ENCODE data around the gene CELA3B.
"Not testable (repeated sequence)": the region's sequence is repeated elsewhere in the genome, so short reads cannot be mapped to it uniquely, and the experiment has no call there.

Gene CELA3B

DNA sequence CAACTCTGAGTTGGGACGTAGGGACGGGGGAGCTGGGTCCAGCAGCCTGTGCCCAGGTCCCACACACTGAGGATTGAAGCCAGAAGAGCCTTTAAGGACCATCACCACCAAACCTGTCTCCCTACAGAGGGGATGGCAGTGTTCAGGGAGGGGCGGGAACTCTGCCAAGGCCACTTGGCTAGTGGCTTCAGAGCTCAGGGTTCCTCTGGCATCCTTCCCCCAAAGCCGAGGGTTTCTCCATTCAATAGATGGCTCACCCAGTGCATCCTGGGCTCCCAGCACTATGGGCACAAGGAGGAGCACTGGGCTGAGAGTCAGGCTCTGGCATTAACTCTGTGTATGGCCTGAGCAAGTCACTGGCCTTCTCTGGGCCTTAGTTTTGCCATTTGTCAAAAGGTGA is 4.4 kb downstream of the CELA3B start:
- not testable (repeated sequence) for DNase-seq

DNA sequence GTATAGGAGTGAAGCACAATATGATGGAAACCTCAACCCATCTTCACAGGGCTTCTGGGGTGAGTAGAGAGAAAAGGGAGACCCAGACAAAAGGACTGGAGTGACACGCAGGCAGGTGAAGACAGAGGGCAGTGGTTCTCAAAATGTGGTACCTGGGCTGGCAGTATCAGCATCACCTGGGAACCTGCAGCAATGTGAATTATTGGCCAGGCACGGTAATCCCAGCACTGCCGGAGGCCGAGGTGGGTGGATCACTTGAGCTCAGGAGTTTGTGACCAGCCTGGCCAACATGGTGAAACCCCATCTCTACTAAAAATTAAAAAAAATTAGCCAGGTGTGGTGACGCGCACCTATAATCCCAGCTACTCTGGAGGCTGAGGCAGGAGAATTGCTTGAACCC is 5.3 kb downstream of the CELA3B start:
- DNase-seq = not testable (repeated sequence)

DNA sequence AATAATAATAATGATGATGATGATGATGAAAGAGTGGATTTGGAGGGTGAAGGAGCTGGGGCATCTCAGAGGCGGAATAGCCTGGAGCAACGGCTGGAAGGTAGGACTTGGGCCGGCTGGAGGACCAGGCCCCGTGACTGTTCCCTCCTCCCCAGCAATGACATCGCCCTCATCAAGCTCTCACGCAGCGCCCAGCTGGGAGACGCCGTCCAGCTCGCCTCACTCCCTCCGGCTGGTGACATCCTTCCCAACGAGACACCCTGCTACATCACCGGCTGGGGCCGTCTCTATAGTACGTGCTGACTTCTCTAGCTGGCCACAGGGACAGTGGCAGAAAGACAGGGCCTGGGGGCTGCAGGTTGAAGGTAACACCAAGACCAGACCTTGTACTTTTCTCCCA is 6.7 kb downstream of the CELA3B start:
- DNase-seq = not testable (repeated sequence)

DNA sequence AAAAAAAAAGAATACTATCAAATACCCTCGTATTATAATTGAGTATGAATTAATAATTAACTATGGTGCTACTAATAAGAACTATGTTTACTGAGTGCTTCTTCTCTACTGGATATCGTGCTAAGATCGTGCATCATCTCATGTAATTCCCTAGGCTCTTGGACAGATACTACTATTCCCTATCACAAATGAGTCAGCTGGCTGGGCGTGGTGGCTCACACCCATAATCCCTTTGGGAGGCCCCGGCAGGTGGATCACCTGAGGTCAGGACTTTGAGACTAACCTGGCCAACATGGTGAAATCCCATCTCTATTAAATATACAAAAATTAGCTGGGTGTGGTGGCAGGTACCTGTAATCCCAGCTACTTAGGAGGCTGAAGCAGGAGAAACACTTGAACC is 9.1 kb downstream of the CELA3B start:
- DNase-seq = not testable (repeated sequence)

DNA sequence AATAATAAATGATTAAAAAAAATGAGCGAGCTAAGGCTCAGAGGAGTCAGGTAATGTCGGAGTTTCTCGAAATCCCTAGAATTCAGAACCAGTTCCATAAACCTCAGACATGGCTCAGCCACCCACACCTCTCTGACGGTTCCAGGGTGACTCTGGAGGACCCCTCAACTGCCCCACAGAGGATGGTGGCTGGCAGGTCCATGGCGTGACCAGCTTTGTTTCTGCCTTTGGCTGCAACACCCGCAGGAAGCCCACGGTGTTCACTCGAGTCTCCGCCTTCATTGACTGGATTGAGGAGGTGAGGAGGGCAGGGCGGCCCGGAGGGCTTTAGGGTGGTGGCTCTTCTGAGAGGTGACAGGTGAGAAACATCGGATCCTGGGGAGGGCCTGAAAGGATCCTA is 9.6 kb downstream of the CELA3B start:
- not testable (repeated sequence) for DNase-seq

DNA sequence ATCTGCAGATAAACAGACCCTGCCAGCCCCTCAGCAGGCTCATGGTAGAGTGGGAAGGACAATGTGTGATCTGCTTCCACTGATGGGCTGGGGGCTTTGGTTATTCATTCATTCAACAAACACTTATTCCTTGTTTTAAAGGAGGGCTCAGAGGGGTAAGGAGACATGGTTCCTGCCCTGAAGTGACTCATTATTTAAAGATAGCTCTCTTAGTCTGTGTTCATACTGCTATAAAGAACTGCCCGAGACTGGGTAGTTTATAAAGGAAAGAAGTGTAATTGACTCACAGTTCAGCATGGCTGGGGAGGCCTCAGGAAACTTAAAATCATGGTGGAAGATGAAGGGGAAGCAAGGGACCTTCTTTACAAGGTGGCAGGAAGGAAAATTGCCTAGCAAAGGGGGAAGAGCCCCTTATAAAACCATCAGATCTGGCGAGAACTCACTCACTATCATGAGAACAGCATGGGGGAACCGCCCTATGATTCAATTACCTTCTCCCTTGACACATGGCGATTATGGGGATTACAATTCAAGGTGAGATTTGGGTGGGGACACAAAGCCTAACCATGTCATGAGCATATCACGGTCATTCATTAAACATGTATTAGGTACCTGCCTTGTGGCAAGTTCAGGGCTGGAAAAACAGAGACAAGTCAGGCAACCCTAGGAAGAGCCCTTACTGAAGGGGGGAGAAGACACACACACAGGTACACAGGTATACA is 13.0 kb downstream of the CELA3B start:
- not testable (repeated sequence) for DNase-seq

DNA sequence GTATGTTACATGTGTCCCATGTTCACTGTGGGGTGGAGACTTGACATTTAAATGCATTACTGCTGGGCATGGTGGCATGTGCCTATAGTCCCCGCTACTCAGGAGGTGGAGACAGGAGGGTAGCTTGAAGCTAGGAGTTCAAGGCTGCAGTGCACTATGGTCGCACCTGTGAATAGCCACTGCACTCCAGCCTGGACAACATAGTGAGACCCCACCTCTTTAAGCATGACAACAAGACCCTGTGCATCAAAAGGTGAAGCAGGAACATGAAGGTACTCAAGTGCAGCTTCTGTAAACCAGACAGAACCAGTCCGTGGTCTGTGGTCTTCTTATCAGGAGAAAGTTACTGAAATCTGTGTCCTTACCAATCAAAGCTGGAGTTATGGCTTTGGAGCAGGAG is 15.4 kb downstream of the CELA3B start:
- not testable (repeated sequence) for DNase-seq

DNA sequence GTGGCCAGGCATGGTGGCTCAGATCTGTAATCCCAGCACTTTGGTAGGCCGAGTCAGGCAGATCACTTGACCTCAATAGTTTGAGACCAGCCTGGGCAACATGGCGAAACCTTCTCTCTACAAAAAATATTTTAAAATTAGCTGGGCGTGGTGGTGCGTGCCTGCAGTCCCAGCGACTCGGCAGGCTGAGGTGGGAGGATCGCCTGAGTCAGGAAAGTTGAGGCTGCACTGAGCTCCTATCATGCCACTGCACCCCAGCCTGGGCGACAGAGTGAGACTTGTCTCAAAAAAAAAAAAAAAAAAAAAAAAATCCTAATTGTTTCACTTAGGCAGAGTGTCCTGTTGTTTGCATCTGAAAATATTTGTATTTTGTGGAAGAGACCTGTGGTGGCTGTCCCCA is 17.9 kb downstream of the CELA3B start:
- DNase-seq = not testable (repeated sequence)

DNA sequence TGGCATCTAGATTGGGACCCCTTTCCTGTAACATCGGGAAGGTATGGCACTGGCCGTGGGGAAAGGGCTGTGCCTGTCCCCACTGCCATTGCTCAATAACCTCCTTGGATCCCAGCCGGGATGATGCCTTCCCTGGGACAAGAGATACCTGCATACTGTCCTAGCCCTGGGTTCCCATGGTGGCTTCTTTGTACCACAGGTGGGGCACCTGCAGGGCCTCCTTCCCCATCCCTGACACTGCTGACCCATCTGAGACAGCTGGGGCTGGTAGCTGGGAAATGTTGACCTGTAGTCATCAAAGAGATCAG is 19.8 kb downstream of the CELA3B start:
- not testable (repeated sequence) for DNase-seq

DNA sequence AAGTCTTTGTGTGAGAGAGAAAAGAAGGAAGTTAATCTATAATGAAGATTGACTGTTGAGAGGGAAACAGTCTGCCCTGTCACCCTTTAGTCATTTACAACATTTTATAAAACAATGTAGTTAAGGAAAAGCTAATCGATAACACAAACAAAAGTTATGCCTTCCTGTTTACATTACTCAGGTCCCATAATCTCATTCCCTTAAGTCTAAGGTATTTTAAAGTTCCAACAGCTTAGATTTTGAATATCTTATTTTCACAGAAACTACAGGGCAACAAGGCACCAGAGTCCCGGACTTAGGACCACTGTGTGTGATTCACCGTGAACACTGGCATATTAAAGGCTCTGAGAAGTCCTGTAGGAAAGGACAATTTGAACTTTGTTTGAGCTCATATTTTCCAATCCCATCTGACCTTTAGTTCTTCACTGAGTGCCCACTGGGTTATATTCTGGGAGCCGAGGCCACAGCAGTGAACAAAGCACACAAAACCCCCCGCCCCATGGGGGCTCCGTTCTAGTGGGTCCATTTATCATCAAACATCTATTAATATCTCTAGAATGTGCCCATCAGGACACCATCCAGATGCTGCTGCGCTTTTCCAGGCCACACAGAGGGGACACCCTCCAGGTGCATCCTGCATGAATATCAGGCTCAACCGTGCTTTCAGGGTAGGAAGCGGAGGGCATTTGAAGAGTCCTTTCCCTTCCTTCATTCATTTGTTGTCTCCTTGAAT is 21.2 kb downstream of the CELA3B start:
- DNase-seq = not testable (repeated sequence)

DNA sequence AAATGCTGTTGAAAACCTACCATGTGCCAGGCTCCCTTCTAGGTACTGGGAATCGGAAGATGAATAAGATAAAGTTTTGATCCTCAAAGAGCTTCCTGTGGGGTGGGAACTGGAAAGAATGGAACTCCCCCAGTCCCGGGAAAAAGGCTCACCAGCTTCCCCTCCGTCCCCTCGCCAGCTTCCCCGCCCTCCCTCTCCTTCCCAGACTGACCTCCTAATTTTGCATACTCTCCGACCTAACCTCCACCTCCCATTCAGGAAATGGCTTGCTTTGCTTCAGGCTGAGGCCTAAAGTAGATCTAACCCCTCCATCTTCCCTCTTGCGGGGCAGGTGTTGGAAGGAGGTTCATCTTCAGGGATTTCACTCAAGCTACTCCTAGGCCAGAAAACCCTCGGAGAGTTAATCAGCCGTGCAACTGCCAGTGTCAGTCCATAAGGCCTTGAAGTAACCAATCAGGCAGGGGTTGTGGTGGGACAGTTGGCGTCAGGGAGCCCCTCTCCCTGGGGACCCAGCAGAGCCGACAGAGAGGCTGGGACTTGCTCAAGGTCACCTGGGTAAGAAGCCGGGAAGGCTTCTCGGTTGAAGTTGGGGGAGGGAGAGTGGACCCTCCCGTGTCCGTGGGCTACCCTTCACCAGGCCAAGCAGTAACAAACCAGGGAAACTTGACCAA is 21.9 kb downstream of the CELA3B start:
- not testable (repeated sequence) for DNase-seq

DNA sequence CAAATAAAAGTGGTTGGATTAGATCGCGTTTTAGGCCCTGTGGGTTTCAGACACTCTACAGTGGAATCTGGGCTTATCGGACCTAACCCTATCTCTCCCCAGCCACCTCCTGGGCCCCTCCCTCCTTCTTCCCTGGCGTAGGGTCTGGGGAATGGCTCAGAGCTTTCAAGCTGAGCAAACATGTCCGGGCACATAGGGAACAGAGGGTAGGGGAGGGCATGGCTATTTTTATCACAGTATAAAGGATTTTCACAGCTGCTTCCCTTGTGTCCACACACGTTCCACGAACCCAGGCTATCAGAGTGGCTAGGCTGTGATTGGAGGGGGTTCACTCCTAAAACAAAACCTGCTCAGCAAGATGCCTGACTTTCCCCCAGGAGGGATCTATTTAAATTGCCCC is 22.8 kb downstream of the CELA3B start:
- DNase-seq = not testable (repeated sequence)

DNA sequence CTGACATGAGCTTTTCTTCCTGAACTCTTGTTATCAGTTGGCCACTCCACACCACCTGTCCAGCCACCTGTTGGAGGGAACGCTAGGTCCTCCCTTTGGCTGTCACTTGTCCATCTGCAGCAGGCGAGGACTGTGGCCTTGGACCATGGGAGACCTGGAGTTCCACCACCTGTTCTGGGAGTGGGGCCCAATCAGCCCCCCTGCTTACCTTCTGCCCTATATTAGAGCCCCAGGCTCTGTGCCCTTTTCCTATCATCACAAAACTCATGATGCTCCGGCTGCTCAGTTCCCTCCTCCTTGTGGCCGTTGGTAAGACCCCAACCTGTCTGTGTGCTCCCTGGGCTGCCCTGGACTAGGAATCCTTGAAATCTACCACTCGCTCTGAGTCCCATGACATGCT is 24.6 kb downstream of the CELA3B start, which contains the start of gene CELA3A:
CELA3A (plus strand) TSS at position 249 of the 400 bp plus-strand sequence; CDS start at position 267, 18 bp downstream.
- no peak for DNase-seq

DNA sequence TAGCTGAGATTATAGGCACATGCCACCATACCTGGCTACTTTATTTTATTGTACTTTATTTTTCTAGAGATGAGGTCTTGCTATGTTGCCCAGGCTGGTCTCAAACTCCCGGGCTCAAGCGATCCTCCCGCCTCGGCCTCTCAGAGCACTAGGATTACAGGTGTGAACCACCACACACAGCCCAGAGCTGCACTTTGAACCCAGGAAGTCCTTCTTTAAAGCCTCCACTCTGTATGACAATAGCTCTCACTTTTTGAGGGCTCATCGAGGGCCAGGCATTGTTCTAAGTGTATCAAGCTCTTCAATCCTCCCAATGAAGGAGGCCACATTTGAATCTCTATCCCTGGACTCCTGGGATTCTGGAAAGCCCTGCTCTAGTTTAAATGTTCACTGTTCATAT is 25.6 kb downstream of the CELA3B start:
- not testable (repeated sequence) for DNase-seq

DNA sequence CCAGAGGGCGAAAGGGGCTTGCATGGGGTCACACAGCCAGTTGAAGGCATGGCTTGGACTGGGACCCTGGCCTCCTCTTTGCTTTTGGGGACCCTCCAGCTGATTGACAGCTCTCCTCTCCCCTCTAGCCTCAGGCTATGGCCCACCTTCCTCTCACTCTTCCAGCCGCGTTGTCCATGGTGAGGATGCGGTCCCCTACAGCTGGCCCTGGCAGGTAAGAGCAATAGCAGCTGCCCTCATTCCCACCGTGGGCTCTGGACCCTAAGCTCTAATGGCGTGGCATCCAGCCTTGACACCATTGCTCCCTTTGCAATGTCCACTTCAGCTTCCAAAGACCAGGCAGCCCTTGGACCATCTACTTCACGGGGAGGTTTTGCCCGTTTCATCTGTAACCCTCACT is 26.1 kb downstream of the CELA3B start:
- not testable (repeated sequence) for DNase-seq

DNA sequence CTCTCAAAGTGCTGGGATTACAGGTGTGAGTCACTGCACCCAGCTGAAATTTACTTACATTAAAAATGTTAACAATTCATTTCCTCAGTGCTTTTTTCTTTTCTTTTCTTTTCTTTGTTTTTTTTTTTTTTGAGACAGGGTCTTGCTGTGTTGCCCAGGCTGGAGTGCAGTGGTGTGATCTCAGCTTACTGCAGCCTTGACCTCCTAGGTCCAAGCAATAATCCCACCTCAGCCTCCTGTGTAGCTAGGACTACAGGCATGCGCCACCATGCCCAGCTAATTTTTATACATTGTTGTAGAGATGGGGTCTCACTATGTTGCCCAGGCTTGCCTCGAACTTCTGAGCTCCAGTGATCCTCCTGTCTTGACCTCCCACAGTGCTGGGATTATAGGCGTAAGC is 27.1 kb downstream of the CELA3B start:
- not testable (repeated sequence) for DNase-seq

DNA sequence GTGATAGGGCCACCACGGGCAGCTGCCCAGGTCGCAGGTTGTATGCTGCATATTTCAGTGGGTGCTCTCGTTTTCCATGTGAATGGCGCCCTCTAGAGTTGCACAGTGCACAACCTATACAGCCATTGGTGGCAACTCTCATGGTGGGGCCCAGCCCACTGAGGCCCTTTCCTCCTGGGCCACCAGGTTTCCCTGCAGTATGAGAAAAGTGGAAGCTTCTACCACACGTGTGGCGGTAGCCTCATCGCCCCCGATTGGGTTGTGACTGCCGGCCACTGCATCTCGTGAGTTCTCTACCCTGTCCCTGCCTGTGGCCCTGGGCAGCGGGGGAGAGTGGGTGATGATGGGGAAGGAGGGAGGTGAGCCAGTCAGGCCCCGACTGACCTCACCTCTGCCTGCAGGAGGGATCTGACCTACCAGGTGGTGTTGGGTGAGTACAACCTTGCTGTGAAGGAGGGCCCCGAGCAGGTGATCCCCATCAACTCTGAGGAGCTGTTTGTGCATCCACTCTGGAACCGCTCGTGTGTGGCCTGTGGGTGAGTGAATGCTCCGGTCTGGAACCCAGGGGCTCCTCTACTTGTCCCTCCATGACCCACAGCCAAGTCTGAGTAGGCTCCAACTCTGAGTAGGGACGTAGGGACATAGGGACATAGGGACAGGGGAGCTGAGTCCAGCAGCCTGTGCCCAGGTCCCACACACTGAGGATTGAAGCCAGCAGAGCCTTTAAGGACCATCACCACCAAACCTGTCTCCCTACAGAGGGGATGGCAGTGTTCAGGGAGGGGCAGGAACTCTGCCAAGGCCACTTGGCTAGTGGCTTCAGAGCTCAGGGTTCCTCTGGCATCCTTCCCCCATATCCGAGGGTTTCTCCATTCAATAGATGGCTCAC is 28.7 kb downstream of the CELA3B start:
- not testable (repeated sequence) for DNase-seq

DNA sequence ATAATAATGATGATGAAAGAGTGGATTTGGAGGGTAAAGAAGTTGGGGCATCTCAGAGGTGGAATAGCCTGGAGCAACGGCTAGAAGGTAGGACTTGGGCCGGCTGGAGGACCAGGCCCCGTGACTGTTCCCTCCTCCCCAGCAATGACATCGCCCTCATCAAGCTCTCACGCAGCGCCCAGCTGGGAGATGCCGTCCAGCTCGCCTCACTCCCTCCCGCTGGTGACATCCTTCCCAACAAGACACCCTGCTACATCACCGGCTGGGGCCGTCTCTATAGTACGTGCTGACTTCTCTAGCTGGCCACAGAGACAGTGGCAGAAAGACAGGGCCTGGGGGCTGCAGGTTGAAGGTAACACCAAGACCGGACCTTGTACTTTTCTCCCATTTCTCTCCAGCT is 29.9 kb downstream of the CELA3B start:
- DNase-seq = not testable (repeated sequence)

DNA sequence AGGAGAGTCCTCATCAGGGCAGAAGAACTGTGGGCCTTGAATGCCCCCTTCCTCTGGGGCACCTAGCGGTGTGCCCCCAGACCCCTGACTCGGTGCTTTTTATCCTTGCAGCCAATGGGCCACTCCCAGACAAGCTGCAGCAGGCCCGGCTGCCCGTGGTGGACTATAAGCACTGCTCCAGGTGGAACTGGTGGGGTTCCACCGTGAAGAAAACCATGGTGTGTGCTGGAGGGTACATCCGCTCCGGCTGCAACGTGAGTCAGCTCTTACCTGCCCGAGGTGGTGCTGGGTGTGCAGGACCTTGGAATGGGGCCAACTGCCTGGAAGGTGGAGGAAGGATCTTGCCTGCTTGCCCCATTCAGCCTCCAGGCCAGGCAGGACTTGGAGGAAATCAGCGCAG is 30.4 kb downstream of the CELA3B start:
- not testable (repeated sequence) for DNase-seq

DNA sequence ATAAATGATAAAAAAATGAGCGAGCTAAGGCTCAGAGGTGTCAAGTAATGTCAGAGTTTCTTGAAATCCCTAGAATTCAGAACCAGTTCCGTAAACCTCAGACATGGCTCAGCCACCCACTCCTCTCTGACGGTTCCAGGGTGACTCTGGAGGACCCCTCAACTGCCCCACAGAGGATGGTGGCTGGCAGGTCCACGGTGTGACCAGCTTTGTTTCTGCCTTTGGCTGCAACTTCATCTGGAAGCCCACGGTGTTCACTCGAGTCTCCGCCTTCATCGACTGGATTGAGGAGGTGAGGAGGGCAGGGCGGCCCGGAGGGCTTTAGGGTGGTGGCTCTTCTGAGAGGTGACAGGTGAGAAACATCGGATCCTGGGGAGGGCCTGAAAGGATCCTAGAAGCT is 32.7 kb downstream of the CELA3B start:
- DNase-seq = not testable (repeated sequence)

DNA sequence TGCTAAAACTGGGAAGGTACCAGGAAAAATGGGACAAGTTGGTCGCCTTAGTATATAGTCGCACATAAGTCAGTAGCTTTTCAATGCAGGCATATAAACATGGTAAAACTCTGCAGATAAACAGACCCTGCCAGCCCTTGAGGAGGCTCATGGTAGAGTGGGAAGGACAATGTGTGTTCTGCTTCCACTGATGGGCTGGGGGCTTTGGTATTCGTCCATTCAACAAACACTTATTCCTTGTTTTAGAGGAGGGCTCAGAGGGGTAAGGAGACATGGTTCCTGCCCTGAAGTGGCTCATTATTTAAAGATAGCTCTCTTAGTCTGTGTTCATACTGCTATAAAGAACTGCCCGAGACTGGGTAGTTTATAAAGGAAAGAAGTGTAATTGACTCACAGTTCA is 35.9 kb downstream of the CELA3B start:
- DNase-seq = not testable (repeated sequence)

DNA sequence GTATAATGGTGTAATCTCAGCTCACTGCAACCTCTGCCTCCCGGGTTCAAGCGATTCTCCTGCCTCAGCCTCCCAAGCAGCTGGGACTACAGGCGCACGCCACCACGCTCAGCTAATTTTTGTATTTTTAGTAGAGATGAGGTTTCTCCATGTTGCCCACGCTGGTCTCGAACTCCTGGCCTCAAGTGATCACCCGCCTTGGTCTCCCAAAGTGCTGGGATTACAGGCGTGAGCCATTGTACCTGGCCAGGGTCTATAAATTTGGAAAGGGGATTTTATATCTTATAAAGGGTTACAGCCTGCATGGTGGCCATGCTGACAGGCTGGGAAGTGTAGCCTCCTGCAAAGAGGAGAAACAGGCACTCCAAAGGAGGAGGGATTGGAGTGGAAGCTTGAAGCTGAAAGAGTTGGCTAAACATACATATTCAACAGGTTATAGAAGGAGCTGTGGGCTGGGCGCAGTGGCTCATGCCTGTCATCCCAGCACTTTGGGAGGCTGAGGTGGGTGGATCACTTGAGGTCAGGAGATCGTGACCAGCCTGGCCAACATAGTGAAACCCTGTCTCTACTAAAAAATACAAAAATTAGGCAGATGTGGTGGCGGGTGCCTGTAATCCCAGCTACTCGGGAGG is 37.9 kb downstream of the CELA3B start:
- DNase-seq = not testable (repeated sequence)

Measured in activated CD8-positive, alpha-beta memory T cell treated with anti-CD3 and anti-CD28 coated beads, Interleukin-2, amount 50 U/mL, for 4 hours (primary cell).